Heart left ventricle (tissue), 16 donors: Measurements from ENCODE around the gene MPZL1. TPM values are rescaled to one million over a fixed set of nuclear protein-coding genes. Genes with fewer than 3 reads are reported as not detected.

Source experiments
- ATAC-seq, 4 donors: fragments of 200-7000 bp; cut with Tn5 transposase; one replicate each; pipeline ENCODE4 v1.9.1; 2020 to 2022; ENCODE audit warnings: moderate library complexity in 4 of 4, mild to moderate bottlenecking in 3 of 4, moderate number of reproducible peaks in 1 of 4
- DNase-seq, 5 donors: peaks; one replicate each; pipeline ENCODE4 v3.0.0-alpha.2; 2020
- H3K27ac ChIP-seq, 12 donors: fragments of 200-600 bp; sonication (generic) in 4 of 12; one replicate each; pipeline versions ENCODE4 v1.5.0 to v1.8.0; 2016 to 2022; ENCODE audit warnings: mild to moderate bottlenecking in 2 of 12
- H3K27me3 ChIP-seq, 9 donors: fragments of 200-600 bp; sonication (generic) in 2 of 9; one replicate each; pipeline versions ENCODE4 v1.5.1 to v1.8.0; 2016 to 2022; ENCODE audit warnings: mild to moderate bottlenecking in 3 of 9
- H3K36me3 ChIP-seq, 9 donors: fragments of 200-600 bp; sonication (generic) in 2 of 9; one replicate each; pipeline versions ENCODE4 v1.5.0 to v1.8.0; 2018 to 2022; ENCODE audit warnings: mild to moderate bottlenecking in 2 of 9
- H3K4me1 ChIP-seq, 12 donors: fragments of 200-600 bp; sonication (generic) in 4 of 12; one replicate each; pipeline versions ENCODE4 v1.5.0 to v1.8.0; 2016 to 2022; ENCODE audit warnings: mild to moderate bottlenecking in 3 of 12
- H3K4me3 ChIP-seq, 12 donors: fragments of 200-600 bp; sonication (generic) in 4 of 12; one replicate each; pipeline versions ENCODE4 v1.5.0 to v1.8.0; 2017 to 2022; ENCODE audit warnings: mild to moderate bottlenecking in 9 of 12, moderate library complexity in 4 of 12
- H3K9me3 ChIP-seq, 12 donors: fragments of 200-600 bp; sonication (generic) in 4 of 12; one replicate each; pipeline versions ENCODE4 v1.5.0 to v1.8.0; 2016 to 2022; ENCODE audit warnings: mild to moderate bottlenecking in 1 of 12
- CTCF ChIP-seq, 12 donors: fragments of 200-600 bp; sonication (generic) in 4 of 12; IDR thresholded peaks; one replicate each; pipeline versions ENCODE4 v1.5.0 to v1.8.0; 2018 to 2022; ENCODE audit warnings: antibody characterized with exemption in 12 of 12, mild to moderate bottlenecking in 5 of 12
- POLR2A ChIP-seq, 2 donors: fragments of 450-650 bp; IDR thresholded peaks; one replicate each; pipeline ENCODE4 v1.6.1; 2017; ENCODE audit warnings: antibody characterized with exemption in 2 of 2, mild to moderate bottlenecking in 2 of 2, moderate library complexity in 2 of 2
- WGBS, 4 donors: extraction: QIAGEN DNeasy Blood & Tissue Kit in 2 of 4; methylation state at CpG; one replicate each; pipeline versions ENCODE4 v1.1.5 to v1.1.7; 2013 to 2018; 5-methylcytosine and 5-hydroxymethylcytosine counted together
- intact Hi-C, 10 donors: fragments of 100-400 bp; cut with DNase I; formaldehyde crosslinking; loops; one replicate each; pipeline versions ENCODE4 v1.11.1 to v1.14.2; 2022
- polyA plus RNA-seq, 2 donors: library from polyadenylated mRNA; stranded (reverse); fragments of 200-250 nt; gene quantifications; one replicate each; pipeline ENCODE4 v1.2.3, GENCODE V29; 2013
- total RNA-seq, 9 donors: library from RNA; depleted of rRNA in 2 of 9; stranded (reverse); fragments of >200 nt in 2 of 9; fragmentation: NEBNext Ultra II Directional in 3 of 9; extraction: Animal tissue kit (Norgen Biotek cat#: 25700) in 3 of 9; gene quantifications; one replicate each; pipeline versions ENCODE4 v1.1.0 to v1.2.4, GENCODE V29; 2016 to 2023
- donor health status: ischemic (EF 13 %, LVEDD 7.1; RV severe dilation, severe dysfunction).
- donor health status: healthy with polysubstance abuse.
- donor health status: DM: no; HTN: yes; CAD: no.
- donor health status: DM: no; HTN: no; CAD: no.
- donor health status: ischemic (EF 25% LVEDD 6.9; RV normal size, moderate dysfunction).
- donor health status: ischemic (EF 25% LVEDD 5.7; RV mildly dilated, moderate dysfunction).
- donor health status: healthy.
- donor health status: DM: yes; HTN: yes; CAD: no.
- donor health status: ischemic (EF 35%, LVEDD 5.7; RV mildly dilated, moderate dysfunction).
- donor health status: nonischemic (EF 11% LVEDD 7.7; RV severe dilation, severe dysfunction).
- donor health status: DM: yes; HTN: yes; CAD: no.
- donor health status: PGD.
- donor health status: ischemic (EF 29% LVEDD 5.4; RV normal size, mild dysfunction).
- donor health status: nonischemic (EF 23%, LVEDD 6.1; RV moderate dilation, normal function).

Gene MPZL1
- total and polyA plus RNA-seq, 11 donors, result 7.0 to 56.3 (median 29.4) TPM

- peaks cover 6 to 43% (median 19%) of the 10 kb centered on the region in 12 donors for H3K4me1 ChIP-seq
- H3K27me3 ChIP-seq, result no peaks in the 10 kb centered on the region
- no peak for ATAC-seq
- 79 to 84% (median 83%) methylated on average over 4 of the region's 4 CpGs for WGBS, 4 donors
- no peak overlapping the region for H3K4me3 ChIP-seq
- peak overlapping the region in 8 of 12 donors; percentile 58 to 87 (median 78) for H3K27ac ChIP-seq
- intact Hi-C loops, result no loop called here
- no peaks in the 10 kb centered on the region for H3K9me3 ChIP-seq
- peaks cover 0 to 99% (median 74%) of the 10 kb centered on the region in 9 donors for H3K36me3 ChIP-seq
- TF ChIP-seq CTCF (IDR thresholded peaks at IDR 0.05) (no peak), POLR2A (IDR thresholded peaks at IDR 0.05) (no peak)
- DNase-seq, result no peak
Observed at GRCh38 chr1:167698313-167698712, 23.5 kb upstream of the MPZL1 start.

- peaks cover 6 to 45% (median 24%) of the 10 kb centered on the region in 12 donors for H3K4me1 ChIP-seq
- 50 to 69% (median 60%) methylated on average over 1 of the region's 1 CpG for WGBS, 4 donors
- DNase-seq (no peak), ATAC-seq (no peak)
- no peak overlapping the region for H3K4me3 ChIP-seq
- TF ChIP-seq CTCF (IDR thresholded peaks at IDR 0.05) (no peak), POLR2A (IDR thresholded peaks at IDR 0.05) (no peak)
- no peak overlapping the region for H3K27ac ChIP-seq
- H3K36me3 ChIP-seq, result peaks cover 0 to 99% (median 69%) of the 10 kb centered on the region in 9 donors
- H3K27me3 ChIP-seq, result no peaks in the 10 kb centered on the region
- intact Hi-C loops, result no loop called here
- H3K9me3 ChIP-seq, result no peaks in the 10 kb centered on the region
Observed at GRCh38 chr1:167701510-167701909, 20.3 kb upstream of the MPZL1 start.

GRCh38 chr1:167703557-167703956 is 18.2 kb upstream of the MPZL1 start:
- TF ChIP-seq CTCF (IDR thresholded peaks at IDR 0.05), result no peak
- TF ChIP-seq POLR2A (IDR thresholded peaks at IDR 0.05), result no peak
- no peaks in the 10 kb centered on the region for H3K27me3 ChIP-seq
- ATAC-seq (no peak), DNase-seq (no peak)
- peaks cover 0 to 84% (median 62%) of the 10 kb centered on the region in 9 donors for H3K36me3 ChIP-seq
- H3K9me3 ChIP-seq, result no peaks in the 10 kb centered on the region
- intact Hi-C loops, result no loop called here
- H3K27ac ChIP-seq, result no peak overlapping the region
- H3K4me1 ChIP-seq, result peaks cover 0 to 26% (median 8%) of the 10 kb centered on the region in 12 donors
- no peak overlapping the region for H3K4me3 ChIP-seq
- 92 to 96% (median 93%) methylated on average over 1 of the region's 1 CpG for WGBS, 4 donors

- peaks cover 0 to 74% (median 52%) of the 10 kb centered on the region in 9 donors for H3K36me3 ChIP-seq
- H3K27me3 ChIP-seq, result no peaks in the 10 kb centered on the region
- 34 to 45% (median 40%) methylated on average over 2 of the region's 2 CpGs for WGBS, 4 donors
- no peaks in the 10 kb centered on the region for H3K9me3 ChIP-seq
- ATAC-seq (peak in 2 of 4 donors; percentile 44 to 59), DNase-seq (no peak)
- no peak overlapping the region for H3K4me3 ChIP-seq
- peak overlapping the region in 1 of 12 donors; percentile 8 for H3K27ac ChIP-seq
- H3K4me1 ChIP-seq, result peaks cover 0 to 17% (median 11%) of the 10 kb centered on the region in 12 donors
- intact Hi-C loops, result no loop called here
- TF ChIP-seq POLR2A (IDR thresholded peaks at IDR 0.05) (no peak), CTCF (IDR thresholded peaks at IDR 0.05) (no peak)
Observed at GRCh38 chr1:167704715-167705114, 17.1 kb upstream of the MPZL1 start.
